ENCODE results near the gene METTL5. TPM values are rescaled to one million over a fixed set of nuclear protein-coding genes. Genes with fewer than 3 reads are reported as not detected.

Gene METTL5
- 30.4 and 34.5 TPM in 2 replicates for total RNA-seq (2014; rRNA removed; shearing (Covaris generic))

GRCh38 chr2:169824373-169825333 is at the start of gene METTL5:
Gene METTL5, minus strand, starts transcription at chr2:169824905. Its CDS starts 308 bp downstream, at chr2:169824597.

GRCh38 chr2:169827272-169828140 is 2.8 kb upstream of the METTL5 start, which contains the start of gene UBR3:
Gene UBR3, plus strand, starts transcription at chr2:169827454. Its CDS starts 54 bp downstream, at chr2:169827508.

GRCh38 chr2:169798718-169799592 is 25.8 kb downstream of the METTL5 start, which contains the start of gene SSB:
Gene SSB, plus strand, starts transcription at chr2:169798871. Its CDS starts 2,090 bp downstream, at chr2:169800961.

Other genes starting within 250 kb of the METTL5 start
- gene PPIG, start 240.6 kb downstream of the METTL5 start, total RNA-seq (2014; rRNA removed; shearing (Covaris generic)), result 7.6 and 9.7 TPM in 2 replicates
- not detected in 2 replicates for gene CFAP210, start 130.5 kb downstream of the METTL5 start, total RNA-seq (2014; rRNA removed; shearing (Covaris generic))
- 2.8 and 3.0 TPM in 2 replicates for gene PHOSPHO2, start 130.4 kb downstream of the METTL5 start, total RNA-seq (2014; rRNA removed; shearing (Covaris generic))
- 8.2 and 8.7 TPM in 2 replicates for gene KLHL23, start 91.1 kb downstream of the METTL5 start, total RNA-seq (2014; rRNA removed; shearing (Covaris generic))
- gene SSB, start 26.0 kb downstream of the METTL5 start, total RNA-seq (2014; rRNA removed; shearing (Covaris generic)), result 49.8 and 70.6 TPM in 2 replicates
- gene UBR3, start 2.5 kb upstream of the METTL5 start, total RNA-seq (2014; rRNA removed; shearing (Covaris generic)), result 4.4 and 5.5 TPM in 2 replicates

Measured in A375 (cell line).